SK-N-SH treated with all-trans-retinoic acid at 6 μM for 48 hours (cell line): ENCODE results near the gene TRIM40.

Experiments
- CREB5 ChIP-seq: fragments of 250-450 bp; sonication (Bioruptor Pico); IDR thresholded peaks from 2 replicates; pipeline ENCODE4 v1.5.1; 2020; ENCODE audit warnings: low read depth, mild to moderate bottlenecking, moderate library complexity
- CSDC2 ChIP-seq: fragments of 250-450 bp; sonication (Bioruptor Pico); IDR thresholded peaks from 2 replicates; pipeline ENCODE4 v1.5.0; 2020; ENCODE audit warnings: mild to moderate bottlenecking, moderate library complexity
- ESRRG ChIP-seq: fragments of 250-450 bp; sonication (Bioruptor Pico); IDR thresholded peaks from 2 replicates; pipeline ENCODE4 v1.6.1; 2021; ENCODE audit warnings: mild to moderate bottlenecking
- ISL1 ChIP-seq: fragments of 250-450 bp; sonication (Bioruptor Pico); IDR thresholded peaks from 2 replicates; pipeline ENCODE4 v2.1.2; 2022; ENCODE audit warnings: mild to moderate bottlenecking, moderate library complexity
- OSR1 ChIP-seq: fragments of 250-450 bp; sonication (Bioruptor Pico); IDR thresholded peaks from 2 replicates; pipeline ENCODE4 v1.8.0; 2022; ENCODE audit warnings: moderate library complexity, mild to moderate bottlenecking, inconsistent platforms
- SNAI2 ChIP-seq: fragments of 250-450 bp; sonication (Bioruptor Pico); IDR thresholded peaks from 2 replicates; pipeline ENCODE4 v1.5.0; 2020; ENCODE audit warnings: mild to moderate bottlenecking, moderate library complexity
- TOX ChIP-seq: fragments of 250-450 bp; sonication (Bioruptor Pico); IDR thresholded peaks from 2 replicates; pipeline ENCODE4 v1.8.0; 2021; ENCODE audit warnings: mild to moderate bottlenecking, moderate library complexity, borderline replicate concordance
- ZFP3 ChIP-seq: fragments of 250-450 bp; sonication (Bioruptor Pico); IDR thresholded peaks from 2 replicates; pipeline ENCODE4 v1.5.0; 2020; ENCODE audit warnings: mild to moderate bottlenecking, moderate library complexity
- ZFP30 ChIP-seq: fragments of 450-650 bp; formaldehyde crosslinking; IDR thresholded peaks from 2 replicates; pipeline ENCODE4 v1.5.0; 2022; ENCODE audit warnings: mild to moderate bottlenecking, moderate library complexity
- ZNF565 ChIP-seq: fragments of 450-650 bp; formaldehyde crosslinking; conservative IDR thresholded peaks from 2 replicates; pipeline ENCODE4 v1.5.0; 2020; ENCODE audit warnings: low read depth, mild to moderate bottlenecking, moderate library complexity
- TF ChIP-seq, protein P1 (sequence below): fragments of 250-450 bp; sonication (Bioruptor Pico); IDR thresholded peaks from 2 replicates; pipeline ENCODE4 v1.8.0; 2020; ENCODE audit warnings: mild to moderate bottlenecking, moderate library complexity, borderline replicate concordance

DNA sequence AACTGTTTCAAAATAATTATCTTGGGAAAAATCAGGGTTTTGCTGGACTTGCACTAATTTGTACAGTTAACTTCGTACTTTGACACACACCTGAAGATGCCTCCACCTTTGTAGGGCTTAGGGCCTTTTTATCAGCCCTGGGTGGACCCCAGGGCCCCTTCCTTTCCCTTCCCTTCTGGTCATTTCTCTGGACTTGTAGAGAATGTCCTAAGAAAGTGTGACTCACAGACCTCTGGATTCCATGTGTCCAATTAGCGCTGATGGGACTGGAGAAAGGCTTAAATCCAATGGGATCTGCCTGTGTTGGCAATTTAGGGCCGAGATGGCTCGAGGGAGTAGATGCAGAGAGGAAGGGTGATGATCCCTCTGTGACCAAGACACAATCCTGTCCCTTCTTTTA is 36.7 kb downstream of the TRIM40 start:
- TF ChIP-seq TOX (no peak), SNAI2 (CRISPR knock-in tag) (no peak), ISL1 (CRISPR knock-in tag) (no peak), ESRRG (no peak), CSDC2 (CRISPR knock-in tag) (no peak), ZFP30 (CRISPR knock-in tag) (no peak), OSR1 (CRISPR knock-in tag) (no peak), CREB5 (no peak), ZFP3 (no peak), ZNF565 (no peak)
- TF ChIP-seq, protein P1, sequence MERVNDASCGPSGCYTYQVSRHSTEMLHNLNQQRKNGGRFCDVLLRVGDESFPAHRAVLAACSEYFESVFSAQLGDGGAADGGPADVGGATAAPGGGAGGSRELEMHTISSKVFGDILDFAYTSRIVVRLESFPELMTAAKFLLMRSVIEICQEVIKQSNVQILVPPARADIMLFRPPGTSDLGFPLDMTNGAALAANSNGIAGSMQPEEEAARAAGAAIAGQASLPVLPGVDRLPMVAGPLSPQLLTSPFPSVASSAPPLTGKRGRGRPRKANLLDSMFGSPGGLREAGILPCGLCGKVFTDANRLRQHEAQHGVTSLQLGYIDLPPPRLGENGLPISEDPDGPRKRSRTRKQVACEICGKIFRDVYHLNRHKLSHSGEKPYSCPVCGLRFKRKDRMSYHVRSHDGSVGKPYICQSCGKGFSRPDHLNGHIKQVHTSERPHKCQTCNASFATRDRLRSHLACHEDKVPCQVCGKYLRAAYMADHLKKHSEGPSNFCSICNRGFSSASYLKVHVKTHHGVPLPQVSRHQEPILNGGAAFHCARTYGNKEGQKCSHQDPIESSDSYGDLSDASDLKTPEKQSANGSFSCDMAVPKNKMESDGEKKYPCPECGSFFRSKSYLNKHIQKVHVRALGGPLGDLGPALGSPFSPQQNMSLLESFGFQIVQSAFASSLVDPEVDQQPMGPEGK (CRISPR knock-in tag) = no peak
